ENCODE data around the gene CLIC1.
A peak's percentile ranks its signal among the peaks of the same experiment; 100 is the strongest.
"Not testable (repeated sequence)": the region's sequence is repeated elsewhere in the genome, so short reads cannot be mapped to it uniquely, and the experiment has no call there.

CLIC1 gene

GRCh38 chr6:31722173-31722572 lies 14.2 kb downstream of the CLIC1 start:
- no peak for DNase-seq (ENCODE audit: low read depth)

- no peak for DNase-seq (ENCODE audit: low read depth)
Measured at GRCh38 chr6:31721351-31722020, 14.8 kb downstream of the CLIC1 start, which contains the start of gene LY6G6C. Gene LY6G6C, minus strand, starts transcription at chr6:31721746. Its CDS starts 67 bp downstream, at chr6:31721679.

- DNase-seq (ENCODE audit: low read depth), result no peak
Measured at GRCh38 chr6:31720196-31720770, 16.0 kb downstream of the CLIC1 start.

GRCh38 chr6:31719001-31719400 lies 17.3 kb downstream of the CLIC1 start:
- DNase-seq (ENCODE audit: low read depth), result no peak

GRCh38 chr6:31718265-31718664 lies 18.1 kb downstream of the CLIC1 start:
- no peak for DNase-seq (ENCODE audit: low read depth)

- DNase-seq (ENCODE audit: low read depth), result no peak
Measured at GRCh38 chr6:31717499-31718222, 18.7 kb downstream of the CLIC1 start.

GRCh38 chr6:31715022-31715958 lies 21.0 kb downstream of the CLIC1 start, which contains the start of gene LY6G6D:
Gene LY6G6D, plus strand, starts transcription at chr6:31715348. Its CDS starts 8 bp downstream, at chr6:31715356.
- no peak for DNase-seq (ENCODE audit: low read depth)

- DNase-seq (ENCODE audit: low read depth), result no peak
Measured at GRCh38 chr6:31713991-31714684, 22.2 kb downstream of the CLIC1 start.

GRCh38 chr6:31713465-31713864 lies 22.9 kb downstream of the CLIC1 start:
- DNase-seq (ENCODE audit: low read depth), result no peak

GRCh38 chr6:31712296-31712695 lies 24.0 kb downstream of the CLIC1 start:
- no peak for DNase-seq (ENCODE audit: low read depth)

- DNase-seq (ENCODE audit: low read depth), result no peak
Measured at GRCh38 chr6:31711233-31711632, 25.1 kb downstream of the CLIC1 start.

- DNase-seq (ENCODE audit: low read depth), result no peak
Measured at GRCh38 chr6:31710523-31711219, 25.7 kb downstream of the CLIC1 start.

GRCh38 chr6:31709157-31709556 lies 27.2 kb downstream of the CLIC1 start:
- not testable (repeated sequence) for DNase-seq (ENCODE audit: low read depth)

GRCh38 chr6:31708224-31708623 lies 28.1 kb downstream of the CLIC1 start:
- no peak for DNase-seq (ENCODE audit: low read depth)

GRCh38 chr6:31707701-31708100 lies 28.6 kb downstream of the CLIC1 start:
- no peak for DNase-seq (ENCODE audit: low read depth)

GRCh38 chr6:31706599-31706998 lies 29.7 kb downstream of the CLIC1 start, which contains the start of gene LY6G6F:
Gene LY6G6F, plus strand, starts transcription at chr6:31706866. Its CDS starts 41 bp downstream, at chr6:31706907.
- no peak for DNase-seq (ENCODE audit: low read depth)

GRCh38 chr6:31705931-31706330 lies 30.4 kb downstream of the CLIC1 start:
- DNase-seq (ENCODE audit: low read depth), result no peak

GRCh38 chr6:31702819-31703716 lies 33.3 kb downstream of the CLIC1 start, which contains the start of gene ABHD16A:
Gene ABHD16A, minus strand, starts transcription at chr6:31703324. Its CDS starts 43 bp downstream, at chr6:31703281.
- DNase-seq (ENCODE audit: low read depth), result peak; percentile 95

GRCh38 chr6:31702405-31702818 lies 33.9 kb downstream of the CLIC1 start:
- DNase-seq (ENCODE audit: low read depth), result no peak
